Thoracic aorta (tissue), 2 donors: ENCODE results near the gene PDILT. TPM values are rescaled to one million over a fixed set of nuclear protein-coding genes. Genes with fewer than 3 reads are reported as not detected.

Source experiments
- ATAC-seq: fragments of 150-250 bp; one replicate; pipeline ENCODE4 v1.8.0; 2017; ENCODE audit warnings: low read depth; ENCODE audit not compliant: insufficient number of reproducible peaks, low FRiP score
- DNase-seq: peaks from one replicate; pipeline ENCODE4 v3.0.0-alpha.2; 2020; ENCODE audit warnings: low spot score
- H3K27ac ChIP-seq, 2 donors: fragments of 200-600 bp; sonication (generic); 1 replicate in 1 of 2; 2 replicates in 1 of 2; pipeline ENCODE4 v1.5.1; 2016; ENCODE audit warnings: mild to moderate bottlenecking in 2 of 2, moderate library complexity in 2 of 2
- H3K27me3 ChIP-seq: fragments of 200-600 bp; sonication (generic); replicated peaks from 2 replicates; pipeline ENCODE4 v1.6.0; 2016; ENCODE audit warnings: mild to moderate bottlenecking; ENCODE audit not compliant: insufficient read depth
- H3K36me3 ChIP-seq: fragments of 200-600 bp; sonication (generic); one replicate; pipeline ENCODE4 v1.5.1; 2016
- H3K4me1 ChIP-seq, 2 donors: fragments of 200-600 bp; sonication (generic); 1 replicate in 1 of 2; 2 replicates in 1 of 2; pipeline versions ENCODE4 v1.5.1 to v1.6.0; 2016; ENCODE audit warnings: low read depth in 2 of 2, mild to moderate bottlenecking in 1 of 2; ENCODE audit not compliant: control insufficient read depth in 1 of 2
- H3K4me3 ChIP-seq: fragments of 200-600 bp; sonication (generic); 2 replicates; pipeline ENCODE4 v1.5.1; 2016; ENCODE audit warnings: mild to moderate bottlenecking
- H3K9me3 ChIP-seq: fragments of 200-600 bp; sonication (generic); 2 replicates; pipeline ENCODE4 v1.5.1; 2016
- total RNA-seq, 2 donors: library from RNA; depleted of rRNA; stranded (reverse); fragments of >200 nt; gene quantifications; one replicate each; pipeline versions ENCODE4 v1.1.0 to v1.2.3, GENCODE V29; 2016
- TF ChIP-seq, protein P1 (sequence below): fragments of 200-600 bp; sonication (generic); IDR thresholded peaks from one replicate; pipeline ENCODE4 v1.5.1; 2019; ENCODE audit warnings: antibody characterized with exemption

PDILT gene
- total RNA-seq, 2 donors from 2014 or later, result not detected

- H3K4me3 ChIP-seq, result no peak overlapping the region
- no peak for DNase-seq
- H3K9me3 ChIP-seq, result no peaks in the 10 kb centered on the region
- no peak for ATAC-seq
- TF ChIP-seq, protein P1, sequence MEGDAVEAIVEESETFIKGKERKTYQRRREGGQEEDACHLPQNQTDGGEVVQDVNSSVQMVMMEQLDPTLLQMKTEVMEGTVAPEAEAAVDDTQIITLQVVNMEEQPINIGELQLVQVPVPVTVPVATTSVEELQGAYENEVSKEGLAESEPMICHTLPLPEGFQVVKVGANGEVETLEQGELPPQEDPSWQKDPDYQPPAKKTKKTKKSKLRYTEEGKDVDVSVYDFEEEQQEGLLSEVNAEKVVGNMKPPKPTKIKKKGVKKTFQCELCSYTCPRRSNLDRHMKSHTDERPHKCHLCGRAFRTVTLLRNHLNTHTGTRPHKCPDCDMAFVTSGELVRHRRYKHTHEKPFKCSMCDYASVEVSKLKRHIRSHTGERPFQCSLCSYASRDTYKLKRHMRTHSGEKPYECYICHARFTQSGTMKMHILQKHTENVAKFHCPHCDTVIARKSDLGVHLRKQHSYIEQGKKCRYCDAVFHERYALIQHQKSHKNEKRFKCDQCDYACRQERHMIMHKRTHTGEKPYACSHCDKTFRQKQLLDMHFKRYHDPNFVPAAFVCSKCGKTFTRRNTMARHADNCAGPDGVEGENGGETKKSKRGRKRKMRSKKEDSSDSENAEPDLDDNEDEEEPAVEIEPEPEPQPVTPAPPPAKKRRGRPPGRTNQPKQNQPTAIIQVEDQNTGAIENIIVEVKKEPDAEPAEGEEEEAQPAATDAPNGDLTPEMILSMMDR, result no peak
- H3K4me1 ChIP-seq, result no peaks in the 10 kb centered on the region
- no peaks in the 10 kb centered on the region for H3K36me3 ChIP-seq
- no peaks in the 10 kb centered on the region for H3K27me3 ChIP-seq
- no peak overlapping the region for H3K27ac ChIP-seq
These were observed 54.9 kb downstream of the PDILT start for GRCh38 chr16:20349615-20350014.

- ATAC-seq (no peak), DNase-seq (no peak)
- Histone ChIP-seq H3K4me3 (no peak overlapping the region), H3K36me3 (no peaks in the 10 kb centered on the region), H3K9me3 (no peaks in the 10 kb centered on the region), H3K27ac (no peak overlapping the region), H3K27me3 (no peaks in the 10 kb centered on the region), H3K4me1 (no peaks in the 10 kb centered on the region)
- TF ChIP-seq, protein P1, result peak; percentile 19
These were observed 56.0 kb downstream of the PDILT start for GRCh38 chr16:20348365-20349185.

DNA sequence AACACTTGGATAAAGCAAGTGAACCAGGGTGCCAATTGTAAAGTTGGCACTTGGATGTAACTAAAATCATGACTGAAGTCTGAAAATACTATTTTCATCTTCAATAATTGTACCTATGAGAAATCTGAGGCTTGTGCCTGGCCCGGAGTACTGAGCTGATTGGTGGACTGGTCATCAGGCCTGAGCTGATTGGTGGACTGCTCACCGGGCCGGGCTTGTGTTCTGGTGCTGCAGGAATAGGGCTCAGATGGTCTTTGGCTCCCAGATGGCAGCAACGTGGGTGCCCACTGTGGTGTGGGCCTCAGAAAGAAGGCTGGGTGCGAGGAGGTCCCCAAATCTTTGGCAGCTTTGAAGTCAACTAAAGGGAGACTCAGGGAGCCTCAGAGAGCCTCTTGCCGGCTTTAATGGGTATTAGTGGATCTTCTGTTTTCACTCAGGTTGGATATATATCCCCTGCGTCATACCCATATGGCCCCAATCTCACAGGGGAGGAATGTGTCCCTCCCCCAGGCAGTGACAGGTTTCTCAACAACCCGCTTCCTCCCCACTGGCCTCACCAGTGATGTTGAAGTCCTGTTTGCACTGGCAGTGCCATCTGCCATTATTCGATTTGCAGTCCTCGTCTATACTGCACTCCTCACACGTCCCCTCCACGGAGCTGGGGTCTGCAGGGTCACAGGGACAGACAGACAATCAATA, 56.7 kb downstream of the PDILT start:
- ATAC-seq, result no peak
- TF ChIP-seq, protein P1, result no peak

GRCh38 chr16:20344611-20345010, 59.9 kb downstream of the PDILT start:
- TF ChIP-seq, protein P1, result no peak
- Histone ChIP-seq H3K36me3 (no peaks in the 10 kb centered on the region), H3K27ac (no peak overlapping the region), H3K4me1 (no peaks in the 10 kb centered on the region), H3K4me3 (no peak overlapping the region), H3K27me3 (no peaks in the 10 kb centered on the region), H3K9me3 (no peaks in the 10 kb centered on the region)
- DNase-seq, result no peak
- ATAC-seq, result no peak

More for the DNA sequence above, 56.7 kb downstream of the PDILT start:
- no peaks in the 10 kb centered on the region for H3K9me3 ChIP-seq
- no peak overlapping the region for H3K27ac ChIP-seq
- H3K36me3 ChIP-seq, result no peaks in the 10 kb centered on the region
- H3K27me3 ChIP-seq, result no peaks in the 10 kb centered on the region
- H3K4me3 ChIP-seq, result no peak overlapping the region
- H3K4me1 ChIP-seq, result no peaks in the 10 kb centered on the region
- no peak for DNase-seq

DNA sequence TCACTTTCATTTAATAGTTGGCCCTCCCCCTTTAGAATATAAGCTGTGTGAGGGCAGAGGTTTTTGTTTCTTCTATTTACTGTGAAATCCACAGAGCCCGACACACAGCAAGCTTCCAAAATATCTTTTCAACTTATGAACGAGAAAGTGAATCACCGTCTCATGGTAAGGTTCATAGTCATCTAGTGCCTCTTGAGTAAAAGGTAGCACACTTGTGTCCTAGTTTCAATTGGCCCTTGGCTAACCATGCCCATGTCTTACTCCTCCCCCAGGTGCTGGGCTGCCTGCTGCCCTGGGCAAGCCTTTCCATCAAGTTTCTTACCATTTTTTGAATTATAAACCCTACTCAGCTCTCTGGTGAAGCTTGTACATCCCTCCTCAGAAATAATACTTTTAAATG, 64.8 kb downstream of the PDILT start:
- DNase-seq (no peak), ATAC-seq (no peak)
- no peaks in the 10 kb centered on the region for H3K27me3 ChIP-seq
- H3K4me3 ChIP-seq, result no peak overlapping the region
- no peaks in the 10 kb centered on the region for H3K4me1 ChIP-seq
- H3K9me3 ChIP-seq, result no peaks in the 10 kb centered on the region
- TF ChIP-seq, protein P1, result no peak
- no peaks in the 10 kb centered on the region for H3K36me3 ChIP-seq
- no peak overlapping the region for H3K27ac ChIP-seq
